ENCODE data around the gene BCL11B.

The BCL11B gene

DNA sequence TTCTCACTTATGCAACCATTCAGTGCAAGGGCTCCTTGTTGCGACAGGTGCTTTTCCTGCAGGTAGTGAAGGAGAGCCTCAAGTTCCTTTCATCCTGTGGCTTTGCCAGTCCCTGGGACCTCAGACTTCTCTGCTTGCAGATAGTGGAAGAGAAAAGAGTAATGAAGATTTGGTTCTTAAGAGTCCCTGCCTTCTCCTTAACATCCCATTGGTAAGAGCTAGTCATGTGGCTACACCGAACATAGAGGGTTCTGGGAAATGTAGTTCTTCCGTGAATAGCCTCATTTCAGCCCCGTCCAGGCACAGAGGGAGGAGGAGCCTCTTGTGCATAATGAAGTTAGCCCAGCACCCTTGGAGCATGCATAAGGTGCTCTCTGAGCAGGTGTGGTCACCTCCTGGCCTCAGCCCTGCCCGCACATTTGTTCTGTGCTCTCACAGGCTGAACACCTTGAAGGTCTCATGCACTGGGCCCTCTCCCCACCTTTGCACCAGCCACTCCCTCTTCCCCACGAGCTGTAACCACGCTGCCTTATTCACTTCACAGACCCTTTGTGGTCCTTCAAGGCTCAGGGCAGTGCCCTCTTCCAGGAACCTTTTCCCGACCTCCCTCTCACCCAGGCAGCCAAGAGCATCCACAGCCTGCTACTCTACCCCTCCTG is 134.0 kb downstream of the BCL11B start:
- DNase-seq (ENCODE audit: low read depth in 2 of 2) = no peak

DNA sequence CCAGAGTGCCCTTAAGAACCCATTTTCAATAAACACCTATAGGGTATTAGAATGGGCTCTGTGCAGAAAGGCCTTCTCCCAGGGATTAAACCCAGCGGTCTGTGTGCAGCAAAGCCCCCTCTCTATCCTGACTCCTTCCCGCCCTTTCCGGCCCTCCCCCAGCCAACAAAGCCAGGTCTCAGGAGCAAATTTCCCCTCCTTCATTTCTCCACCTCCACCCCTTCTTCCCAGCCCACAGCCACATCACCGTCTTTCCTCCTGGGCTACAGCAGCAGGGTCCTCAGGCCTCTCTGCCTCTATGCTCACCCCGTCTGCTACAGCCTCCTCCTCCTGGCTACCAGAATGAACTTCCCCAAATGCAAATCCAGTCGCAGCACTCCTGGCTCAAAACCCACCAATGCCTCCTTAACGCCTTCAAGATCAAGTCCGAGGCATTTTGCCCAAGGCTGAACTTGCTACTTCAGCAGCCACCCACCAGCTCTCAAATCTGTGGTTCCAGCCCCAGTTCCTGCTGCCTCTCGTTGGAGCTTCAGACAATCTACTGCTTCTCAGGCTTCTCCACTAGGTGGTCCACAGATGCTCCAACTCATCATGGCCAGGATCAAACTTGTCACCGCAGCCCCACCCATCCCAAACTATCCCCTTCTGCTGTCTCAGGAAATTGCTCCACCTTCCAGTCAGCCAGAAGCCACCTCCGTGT is 134.8 kb downstream of the BCL11B start:
- DNase-seq (ENCODE audit: low read depth in 2 of 2) = no peak

DNA sequence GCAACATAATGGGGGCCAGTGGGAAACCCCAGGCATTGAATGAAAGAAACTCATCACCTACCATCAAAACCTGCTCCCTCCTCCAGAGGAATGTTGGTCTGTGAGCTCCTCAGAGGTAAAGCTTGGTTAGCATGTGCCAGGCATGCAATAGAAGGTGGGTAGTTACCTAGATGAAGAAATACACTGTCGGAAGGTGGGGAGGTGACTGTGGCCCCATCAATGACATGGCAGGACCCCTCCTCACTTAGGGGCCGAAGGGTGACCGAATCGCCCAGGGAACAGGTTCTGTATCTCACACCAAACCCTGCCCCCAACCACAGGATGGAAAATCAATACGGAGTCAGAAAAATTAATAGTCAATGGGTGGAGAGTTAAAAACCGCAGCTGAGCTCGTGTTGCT is 135.6 kb downstream of the BCL11B start:
- no peak for DNase-seq (ENCODE audit: low read depth in 2 of 2)

DNA sequence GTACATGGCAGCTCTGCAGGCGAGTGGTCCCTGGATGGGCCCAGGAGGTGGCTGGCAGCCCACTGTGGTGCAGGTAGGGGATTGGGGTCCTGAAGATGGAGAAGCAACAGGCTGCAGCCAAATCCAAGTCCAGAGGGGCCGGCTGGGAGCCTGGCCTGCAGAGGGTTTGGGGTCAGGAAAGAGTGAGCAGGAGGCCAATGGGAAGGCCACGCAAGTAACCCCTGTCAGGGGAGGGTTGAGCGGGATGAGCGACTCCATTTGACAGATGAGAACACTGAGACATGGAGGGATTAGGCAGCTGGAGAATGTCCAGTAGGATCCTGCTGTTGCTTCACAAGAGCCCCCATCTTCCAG is 136.0 kb downstream of the BCL11B start:
- no peak for DNase-seq (ENCODE audit: low read depth in 2 of 2)

- no peak for DNase-seq (ENCODE audit: low read depth in 2 of 2)
Measured at GRCh38 chr14:99134516-99135046, 137.4 kb downstream of the BCL11B start.

DNA sequence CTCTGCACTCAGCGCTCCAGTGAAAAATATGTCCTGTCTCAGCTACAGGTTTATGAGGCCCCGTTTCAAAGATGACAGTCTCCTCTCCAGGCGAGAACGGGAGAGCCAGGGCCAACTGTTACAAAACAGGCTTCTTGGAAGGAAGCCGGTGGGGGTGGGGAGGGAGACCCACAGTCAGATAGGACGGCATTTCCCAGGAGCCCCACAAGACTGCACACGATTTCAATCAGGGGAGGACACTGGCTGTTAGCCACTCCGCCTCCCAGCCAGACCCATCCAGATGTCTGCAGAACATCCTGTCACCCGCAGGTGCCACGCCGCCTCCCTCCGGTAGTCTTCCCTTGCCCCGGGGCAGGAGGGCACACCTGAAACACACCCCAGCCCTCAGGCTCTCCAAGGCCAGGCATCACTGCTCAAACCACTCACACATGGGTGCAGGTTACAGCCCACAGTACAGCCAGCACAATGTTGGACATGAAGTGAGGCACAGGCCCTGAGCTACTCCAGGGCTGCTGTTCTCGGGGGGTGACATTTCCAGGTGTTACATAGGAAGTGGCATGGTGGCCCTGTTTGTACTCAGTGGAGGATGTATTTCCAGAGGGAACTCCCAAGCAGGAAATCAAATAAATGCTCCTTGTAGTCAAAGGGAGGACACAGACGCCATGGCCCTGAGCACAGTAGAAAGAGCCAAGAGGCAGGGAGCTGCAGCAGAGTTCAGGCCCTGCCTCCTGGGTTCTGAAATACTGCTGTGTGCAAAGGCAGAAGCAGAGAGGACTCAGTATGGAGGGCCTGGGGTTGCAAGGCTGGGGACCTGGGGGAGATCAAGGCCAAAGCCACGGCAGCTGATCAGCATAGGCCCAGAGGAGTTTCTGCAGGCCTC is 138.1 kb downstream of the BCL11B start:
- no peak for DNase-seq (ENCODE audit: low read depth in 2 of 2)

GRCh38 chr14:99132821-99133635 is 139.0 kb downstream of the BCL11B start:
- DNase-seq (ENCODE audit: low read depth in 2 of 2) = no peak

GRCh38 chr14:99131632-99132271 is 140.2 kb downstream of the BCL11B start:
- DNase-seq (ENCODE audit: low read depth in 2 of 2) = no peak

- DNase-seq (ENCODE audit: low read depth in 2 of 2) = no peak
Measured at GRCh38 chr14:99129998-99130397, 142.0 kb downstream of the BCL11B start.

GRCh38 chr14:99129211-99129696 is 142.7 kb downstream of the BCL11B start:
- no peak for DNase-seq (ENCODE audit: low read depth in 2 of 2)

GRCh38 chr14:99128185-99128584 is 143.8 kb downstream of the BCL11B start:
- DNase-seq (ENCODE audit: low read depth in 2 of 2) = no peak

DNA sequence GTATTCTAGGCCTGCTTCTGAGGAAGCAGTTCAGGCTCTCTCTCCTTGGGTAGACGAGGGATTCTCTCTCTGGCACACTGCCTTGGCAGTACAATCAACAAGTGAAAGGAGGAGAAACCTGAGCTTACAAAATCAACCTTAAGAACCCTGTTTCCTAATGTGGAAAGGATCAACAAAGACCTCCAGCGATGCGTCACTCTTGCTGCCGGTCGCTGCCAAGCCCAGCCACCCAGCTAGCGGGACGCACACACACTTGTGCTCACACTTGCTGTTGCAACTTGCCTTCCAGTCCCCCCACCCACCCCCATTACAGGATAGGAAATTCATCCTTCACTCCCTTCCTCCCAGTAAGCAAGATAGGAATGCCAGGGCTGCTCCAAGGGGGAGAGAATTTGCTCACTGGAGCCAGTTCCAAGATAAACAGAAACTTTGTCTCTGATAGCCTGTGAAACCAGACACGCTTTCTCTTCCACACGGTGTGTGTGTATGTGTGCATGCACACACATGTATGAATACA is 144.3 kb downstream of the BCL11B start:
- no peak for DNase-seq (ENCODE audit: low read depth in 2 of 2)

- no peak for DNase-seq (ENCODE audit: low read depth in 2 of 2)
Measured at GRCh38 chr14:99125616-99126431, 146.2 kb downstream of the BCL11B start.

DNA sequence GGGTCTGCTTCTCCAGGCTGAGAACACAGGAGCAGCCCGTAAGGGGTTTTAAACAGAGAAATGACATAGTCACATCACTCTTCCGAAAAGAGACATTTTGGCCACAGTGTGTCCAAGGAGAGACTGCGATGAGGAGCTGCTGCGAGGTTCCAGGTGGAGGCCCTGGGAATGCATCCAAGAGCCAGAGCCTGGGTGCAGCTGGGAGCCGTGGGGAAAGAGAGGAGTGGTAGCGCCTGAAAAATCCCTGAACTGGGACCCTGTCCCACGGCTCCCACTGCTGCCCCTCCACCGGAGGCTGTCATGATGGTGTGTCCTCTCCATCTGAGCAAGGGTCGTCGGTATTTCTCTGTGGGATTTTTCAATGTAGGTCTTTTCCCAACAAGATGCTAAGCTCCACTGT is 146.9 kb downstream of the BCL11B start:
- DNase-seq (ENCODE audit: low read depth in 2 of 2) = no peak

- no peak for DNase-seq (ENCODE audit: low read depth in 2 of 2)
Measured at GRCh38 chr14:99124482-99125105, 147.4 kb downstream of the BCL11B start.

DNA sequence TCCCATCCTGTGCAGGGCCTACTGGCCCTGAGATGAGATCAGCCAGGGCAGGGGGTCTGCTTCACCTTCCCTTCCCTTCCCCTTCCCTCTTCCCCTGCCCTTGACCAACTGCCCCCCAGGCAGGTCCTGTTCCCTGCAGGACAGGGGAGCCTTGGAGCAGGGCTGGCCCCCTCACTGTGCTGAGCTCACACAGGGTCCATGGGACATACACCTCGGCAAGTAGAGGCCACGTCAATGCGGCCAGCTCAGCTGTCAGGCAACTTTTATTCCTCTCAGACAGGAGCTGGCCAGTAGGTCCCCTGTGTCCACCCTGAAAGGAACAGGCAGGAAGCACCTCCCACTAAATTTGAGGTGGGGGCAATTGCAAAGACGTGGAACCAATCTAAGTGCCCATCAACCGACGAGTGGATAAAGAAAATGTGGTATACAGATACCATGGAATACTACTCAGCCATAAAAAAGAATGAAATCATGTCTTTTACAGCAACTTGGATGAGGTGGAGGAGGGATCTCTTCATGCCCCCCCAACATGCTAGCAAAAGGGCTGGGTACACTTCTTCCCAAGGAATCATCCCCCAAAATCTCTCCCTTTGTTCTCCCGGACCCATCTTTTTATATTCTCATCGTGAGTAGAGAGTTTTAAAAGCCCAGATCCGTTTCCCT is 148.7 kb downstream of the BCL11B start:
- no peak for DNase-seq (ENCODE audit: low read depth in 2 of 2)

- DNase-seq (ENCODE audit: low read depth in 2 of 2) = no peak
Measured at GRCh38 chr14:99122521-99123125, 149.4 kb downstream of the BCL11B start.

DNA sequence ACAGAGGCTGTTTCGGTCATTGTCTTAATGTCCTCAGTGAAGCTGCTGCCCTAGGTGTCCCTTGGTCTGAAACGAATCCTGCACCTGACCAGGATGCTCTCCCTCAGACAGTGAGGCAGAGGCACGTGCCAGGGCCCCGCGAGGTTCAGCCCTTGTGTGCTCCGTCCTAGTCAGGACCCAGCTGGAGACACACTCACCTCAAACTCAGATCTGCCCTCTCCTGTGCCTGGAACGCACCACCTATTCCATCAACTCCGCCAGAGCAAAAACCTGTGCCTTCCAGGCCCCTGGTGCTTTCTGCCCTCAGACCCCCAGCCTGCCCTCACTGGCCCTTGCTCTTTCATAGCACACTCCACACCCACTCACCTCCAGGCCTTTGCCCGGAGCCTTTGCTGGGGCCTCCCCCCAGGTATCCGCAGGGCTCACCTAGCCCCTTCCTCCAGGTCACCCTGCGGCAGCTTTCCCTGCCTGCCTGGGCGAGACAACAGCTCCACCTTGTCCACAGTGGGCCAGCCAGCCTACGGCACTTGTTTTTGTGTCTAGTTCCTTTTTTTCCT is 150.6 kb downstream of the BCL11B start:
- DNase-seq (ENCODE audit: low read depth in 2 of 2) = no peak

Data from stimulated activated CD4-positive, alpha-beta T cell treated with anti-CD3 and anti-CD28 coated beads, Interleukin-1b, Interleukin-23, amount 100 ng/mL, for 4 hours (primary cell).